ENCODE data around the gene MICU1. TPM values are rescaled to one million over a fixed set of nuclear protein-coding genes. Genes with fewer than 3 reads are reported as not detected.

MICU1 gene
- polyA plus RNA-seq, 1 of the 3 experiments (the other 2 are of a cell fraction) = 24.6 TPM

- Histone ChIP-seq H3K27me3 (ENCODE audit: insufficient read depth) (no peaks in the 10 kb centered on the region), H4K20me1 (ENCODE audit: insufficient read depth) (no peaks in the 10 kb centered on the region), H3K27ac (ENCODE audit: low read depth in 2 of 2, low read length in 1 of 2) (no peak overlapping the region), H3K9me2 (no peaks in the 10 kb centered on the region), H3K36me3 (replicated peaks in 1 of 2; ENCODE audit: control insufficient read depth in 1 of 2, insufficient read depth in 2 of 2, low read length in 1 of 2) (no peaks in the 10 kb centered on the region), H3K9me3 (no peaks in the 10 kb centered on the region), H3F3A (replicated peaks; ENCODE audit: insufficient read depth) (no peaks in the 10 kb centered on the region), H3K9ac (no peak overlapping the region), H3K4me3 (ENCODE audit: low read depth in 2 of 2, low read length in 1 of 2) (no peak overlapping the region), H3K4me1 (ENCODE audit: control insufficient read depth in 1 of 2, insufficient read depth in 2 of 2, low read depth in 1 of 2, low read length in 1 of 2) (no peaks in the 10 kb centered on the region), H3K79me2 (ENCODE audit: insufficient read depth) (no peaks in the 10 kb centered on the region), H3K4me2 (no peak overlapping the region), H2AFZ (ENCODE audit: low read depth) (no peak overlapping the region)
- TF ChIP-seq NRF1 (IDR thresholded peaks at IDR 0.05; ENCODE audit: low read depth, low read length) = no peak
- no peak for TF ChIP-seq RXRA (IDR thresholded peaks at IDR 0.05; ENCODE audit: borderline replicate concordance, low read depth)
- TF ChIP-seq REST (IDR thresholded peaks at IDR 0.05; ENCODE audit: low read depth, low read length) = no peak
- no peak for TF ChIP-seq TAF1 (IDR thresholded peaks at IDR 0.05; ENCODE audit: borderline replicate concordance, low read depth, low read length)
- TF ChIP-seq, protein P1, sequence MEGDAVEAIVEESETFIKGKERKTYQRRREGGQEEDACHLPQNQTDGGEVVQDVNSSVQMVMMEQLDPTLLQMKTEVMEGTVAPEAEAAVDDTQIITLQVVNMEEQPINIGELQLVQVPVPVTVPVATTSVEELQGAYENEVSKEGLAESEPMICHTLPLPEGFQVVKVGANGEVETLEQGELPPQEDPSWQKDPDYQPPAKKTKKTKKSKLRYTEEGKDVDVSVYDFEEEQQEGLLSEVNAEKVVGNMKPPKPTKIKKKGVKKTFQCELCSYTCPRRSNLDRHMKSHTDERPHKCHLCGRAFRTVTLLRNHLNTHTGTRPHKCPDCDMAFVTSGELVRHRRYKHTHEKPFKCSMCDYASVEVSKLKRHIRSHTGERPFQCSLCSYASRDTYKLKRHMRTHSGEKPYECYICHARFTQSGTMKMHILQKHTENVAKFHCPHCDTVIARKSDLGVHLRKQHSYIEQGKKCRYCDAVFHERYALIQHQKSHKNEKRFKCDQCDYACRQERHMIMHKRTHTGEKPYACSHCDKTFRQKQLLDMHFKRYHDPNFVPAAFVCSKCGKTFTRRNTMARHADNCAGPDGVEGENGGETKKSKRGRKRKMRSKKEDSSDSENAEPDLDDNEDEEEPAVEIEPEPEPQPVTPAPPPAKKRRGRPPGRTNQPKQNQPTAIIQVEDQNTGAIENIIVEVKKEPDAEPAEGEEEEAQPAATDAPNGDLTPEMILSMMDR (IDR thresholded peaks at IDR 0.05) = no peak
- TF ChIP-seq FOSL2 (IDR thresholded peaks at IDR 0.05; ENCODE audit: borderline replicate concordance, low read depth) = no peak
- TF ChIP-seq CHD2 (IDR thresholded peaks at IDR 0.05; ENCODE audit: low read length, partially characterized antibody) = no peak
- no peak for TF ChIP-seq RFX5 (IDR thresholded peaks at IDR 0.05; ENCODE audit: low read length)
- no peak for TF ChIP-seq MAX (IDR thresholded peaks at IDR 0.05; ENCODE audit: low read depth)
- TF ChIP-seq POLR2AphosphoS5 (IDR thresholded peaks at IDR 0.05; ENCODE audit: low read depth, low read length) = no peak
- TF ChIP-seq TEAD4 (IDR thresholded peaks at IDR 0.05; ENCODE audit: borderline replicate concordance, insufficient read depth) = no peak
- TF ChIP-seq MEF2A (IDR thresholded peaks at IDR 0.05; ENCODE audit: borderline replicate concordance, low read depth) = no peak
- TF ChIP-seq GATA2 (CRISPR knock-in tag; IDR thresholded peaks at IDR 0.05) = no peak
- no peak for TF ChIP-seq IRF3 (IDR thresholded peaks at IDR 0.05; ENCODE audit: low read depth, low read length)
- TF ChIP-seq SIN3A (IDR thresholded peaks at IDR 0.05; ENCODE audit: borderline replicate concordance, low read depth, low read length) = no peak
- no peak for TF ChIP-seq ZBTB33 (IDR thresholded peaks at IDR 0.05; ENCODE audit: borderline replicate concordance, low read depth)
- no peak for TF ChIP-seq TCF12 (IDR thresholded peaks at IDR 0.05)
- no peak for TF ChIP-seq GABPA (IDR thresholded peaks at IDR 0.05; ENCODE audit: low read depth)
- no peak for TF ChIP-seq YY1 (IDR thresholded peaks at IDR 0.05; ENCODE audit: low read depth)
- TF ChIP-seq, protein P2, sequence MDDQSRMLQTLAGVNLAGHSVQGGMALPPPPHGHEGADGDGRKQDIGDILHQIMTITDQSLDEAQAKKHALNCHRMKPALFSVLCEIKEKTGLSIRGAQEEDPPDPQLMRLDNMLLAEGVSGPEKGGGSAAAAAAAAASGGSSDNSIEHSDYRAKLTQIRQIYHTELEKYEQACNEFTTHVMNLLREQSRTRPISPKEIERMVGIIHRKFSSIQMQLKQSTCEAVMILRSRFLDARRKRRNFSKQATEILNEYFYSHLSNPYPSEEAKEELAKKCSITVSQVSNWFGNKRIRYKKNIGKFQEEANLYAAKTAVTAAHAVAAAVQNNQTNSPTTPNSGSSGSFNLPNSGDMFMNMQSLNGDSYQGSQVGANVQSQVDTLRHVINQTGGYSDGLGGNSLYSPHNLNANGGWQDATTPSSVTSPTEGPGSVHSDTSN (IDR thresholded peaks at IDR 0.05) = no peak
- WGBS (ENCODE audit: low lambda C conversion rate) = 97% methylated on average over 4 of the region's 4 CpGs
- ChIA-PET CTCF (no interaction called here), POLR2A (no interaction called here)
- DNase-seq = no peak
Measured at GRCh38 chr10:72487116-72487515, 138.8 kb downstream of the MICU1 start.
